Neuronal stem cell (in vitro differentiated cells): Measurements from ENCODE around the gene TPCN2.
A peak's percentile ranks its signal among the peaks of the same experiment; 100 is the strongest.

Experiments used
- DNase-seq: peaks from one replicate; pipeline ENCODE4 v3.0.0-alpha.2; 2013; ENCODE audit warnings: low spot score
- H2AFZ ChIP-seq: one replicate; pipeline ENCODE4 v1.6.1; 2013; ENCODE audit warnings: mild to moderate bottlenecking, low read length, inconsistent platforms
- H2AK5ac ChIP-seq: 2 replicates; pipeline ENCODE4 v1.6.1; 2013; ENCODE audit warnings: low read depth, mild to moderate bottlenecking, inconsistent platforms, low read length, moderate library complexity, mixed read lengths
- H2BK120ac ChIP-seq: 2 replicates; pipeline ENCODE4 v1.6.1; 2013; ENCODE audit warnings: low read depth, mild to moderate bottlenecking, inconsistent platforms, low read length, moderate library complexity, mixed read lengths
- H2BK12ac ChIP-seq: one replicate; pipeline ENCODE4 v1.6.1; 2013; ENCODE audit warnings: low read length, inconsistent platforms
- H2BK15ac ChIP-seq: 2 replicates; pipeline ENCODE4 v1.6.1; 2013; ENCODE audit warnings: mild to moderate bottlenecking, low read length, inconsistent platforms, mixed read lengths
- H2BK5ac ChIP-seq: one replicate; pipeline ENCODE4 v1.6.1; 2013; ENCODE audit warnings: inconsistent platforms, mild to moderate bottlenecking, low read length, moderate library complexity
- H3K14ac ChIP-seq: one replicate; pipeline ENCODE4 v1.6.1; 2013; ENCODE audit warnings: low read length, inconsistent platforms
- H3K18ac ChIP-seq: 2 replicates; pipeline ENCODE4 v1.6.1; 2013; ENCODE audit warnings: low read length, inconsistent platforms
- H3K23ac ChIP-seq: 2 replicates; pipeline ENCODE4 v1.6.1; 2013; ENCODE audit warnings: low read depth, mild to moderate bottlenecking, mixed read lengths, low read length, inconsistent platforms; ENCODE audit not compliant: poor library complexity
- H3K27ac ChIP-seq: replicated peaks from 3 replicates; pipeline ENCODE4 v1.5.1; 2013; ENCODE audit warnings: low read length, inconsistent platforms
- H3K27me3 ChIP-seq, 3 experiments: 2 replicates each; pipeline ENCODE4 v1.6.1; 2013; ENCODE audit warnings: low read length in 3 of 3, mild to moderate bottlenecking in 2 of 3, inconsistent platforms in 1 of 3, low read depth in 1 of 3, mixed read lengths in 1 of 3, moderate library complexity in 1 of 3; ENCODE audit not compliant: control insufficient read depth in 3 of 3, insufficient read depth in 3 of 3
- H3K36me3 ChIP-seq, 2 donors: replicated peaks in 1 of 2; 2 replicates each; pipeline ENCODE4 v1.6.1; 2013; ENCODE audit warnings: low read length in 2 of 2; ENCODE audit not compliant: control insufficient read depth in 2 of 2, insufficient read depth in 2 of 2
- H3K4ac ChIP-seq: 2 replicates; pipeline ENCODE4 v1.6.1; 2013; ENCODE audit warnings: inconsistent platforms, mild to moderate bottlenecking, low read length, moderate library complexity
- H3K4me1 ChIP-seq, 2 donors: 1 replicate in 1 of 2; 2 replicates in 1 of 2; pipeline ENCODE4 v1.6.1; 2013; ENCODE audit warnings: low read length in 2 of 2, low read depth in 1 of 2; ENCODE audit not compliant: control insufficient read depth in 2 of 2, insufficient read depth in 1 of 2
- H3K4me2 ChIP-seq: one replicate; pipeline ENCODE4 v1.6.1; 2013; ENCODE audit warnings: mild to moderate bottlenecking, low read length, inconsistent platforms; ENCODE audit not compliant: insufficient read depth, poor library complexity, severe bottlenecking
- H3K4me3 ChIP-seq, 2 donors: 2 replicates each; pipeline ENCODE4 v1.5.1; 2013; ENCODE audit warnings: low read length in 2 of 2, mild to moderate bottlenecking in 2 of 2, inconsistent platforms in 1 of 2, moderate library complexity in 1 of 2
- H3K79me1 ChIP-seq: one replicate; pipeline ENCODE4 v1.6.1; 2013; ENCODE audit warnings: low read depth, mild to moderate bottlenecking, inconsistent platforms, low read length, moderate library complexity
- H3K9ac ChIP-seq: one replicate; pipeline ENCODE4 v1.6.1; 2013; ENCODE audit warnings: mild to moderate bottlenecking, low read depth, low read length, inconsistent platforms; ENCODE audit not compliant: poor library complexity
- H3K9me3 ChIP-seq, 2 donors: replicated peaks in 1 of 2; 2 replicates each; pipeline versions ENCODE3 to v1.6.1; 2013; ENCODE audit warnings: low read length in 2 of 2, mild to moderate bottlenecking in 2 of 2, inconsistent platforms in 1 of 2, low read depth in 1 of 2, mixed read lengths in 1 of 2, moderate library complexity in 1 of 2; ENCODE audit not compliant: control insufficient read depth in 2 of 2, insufficient read depth in 1 of 2
- H4K8ac ChIP-seq: one replicate; pipeline ENCODE4 v1.6.1; 2013; ENCODE audit warnings: low read depth, mild to moderate bottlenecking, inconsistent platforms, low read length, moderate library complexity
- H4K91ac ChIP-seq: one replicate; pipeline ENCODE4 v1.6.1; 2013; ENCODE audit warnings: low read length, low read depth, mild to moderate bottlenecking, inconsistent platforms; ENCODE audit not compliant: poor library complexity
- WGBS, 2 donors: extraction: QIAGEN DNeasy Blood & Tissue Kit; methylation state at CpG; one replicate each; pipeline ENCODE4 v1.1.7; 2013; ENCODE audit warnings: missing lambda C conversion rate in 2 of 2, mixed read lengths in 1 of 2; ENCODE audit not compliant: insufficient read length in 2 of 2, insufficient replicate concordance in 1 of 2; ENCODE audit errors: extremely low coverage in 2 of 2; 5-methylcytosine and 5-hydroxymethylcytosine counted together

Gene TPCN2

GRCh38 chr11:69009441-69010211, 39.1 kb upstream of the TPCN2 start:
- Histone ChIP-seq H2AK5ac (peak overlapping the region; percentile 99), H3K9me3 (peaks cover 0 to 2% of the 10 kb centered on the region in 2 donors), H3K4me1 (peaks cover 45 to 51% of the 10 kb centered on the region in 2 donors), H3K27me3 (peaks cover 0 to 63% (median 2%) of the 10 kb centered on the region in 3 experiments), H3K14ac (no peak overlapping the region), H3K4me2 (no peak overlapping the region), H3K4ac (no peak overlapping the region), H2AFZ (no peak overlapping the region), H2BK5ac (peak overlapping the region; percentile 79), H3K79me1 (peaks cover 2% of the 10 kb centered on the region), H3K23ac (peak overlapping the region; percentile 16), H3K27ac (no peak overlapping the region), H2BK12ac (peak overlapping the region; percentile 75), H3K36me3 (no peaks in the 10 kb centered on the region), H3K4me3 (no peak overlapping the region), H4K8ac (no peak overlapping the region), H4K91ac (peak overlapping the region; percentile 56), H2BK120ac (peak overlapping the region; percentile 56), H3K18ac (peak overlapping the region; percentile 56), H2BK15ac (peak overlapping the region; percentile 100), H3K9ac (peak overlapping the region; percentile 38)
- no peak for DNase-seq
- WGBS, 2 donors = no CpG with 5 or more reads among the region's 16 CpGs

- Histone ChIP-seq H2BK12ac (peak overlapping the region; percentile 75), H2BK5ac (peak overlapping the region; percentile 79), H3K9ac (peak overlapping the region; percentile 64), H4K8ac (no peak overlapping the region), H3K27ac (no peak overlapping the region), H3K18ac (peak overlapping the region; percentile 66), H2AK5ac (peak overlapping the region; percentile 99), H4K91ac (no peak overlapping the region), H3K27me3 (peaks cover 0 to 70% (median 2%) of the 10 kb centered on the region in 3 experiments), H3K4me1 (peaks cover 47 to 54% of the 10 kb centered on the region in 2 donors), H3K9me3 (peaks cover 0 to 2% of the 10 kb centered on the region in 2 donors), H3K79me1 (peaks cover 2% of the 10 kb centered on the region), H3K4me3 (peak overlapping the region in 1 of 2 donors; percentile 10), H3K4ac (no peak overlapping the region), H2AFZ (peak overlapping the region; percentile 86), H3K36me3 (no peaks in the 10 kb centered on the region), H3K14ac (peak overlapping the region; percentile 83), H3K23ac (peak overlapping the region; percentile 16), H2BK15ac (peak overlapping the region; percentile 100), H3K4me2 (peak overlapping the region; percentile 34), H2BK120ac (peak overlapping the region; percentile 56)
- no peak for DNase-seq
- WGBS, 2 donors = no CpG with 5 or more reads among the region's 9 CpGs
These were observed 38.3 kb upstream of the TPCN2 start for GRCh38 chr11:69010361-69010891.

- WGBS, 2 donors = no CpG with 5 or more reads among the region's 43 CpGs
- Histone ChIP-seq H3K4ac (peak overlapping the region; percentile 93), H3K27ac (no peak overlapping the region), H3K4me2 (peak overlapping the region; percentile 55), H3K18ac (peak overlapping the region; percentile 96), H2BK120ac (peak overlapping the region; percentile 73), H2BK5ac (peak overlapping the region; percentile 43), H2BK15ac (peak overlapping the region; percentile 100), H2AK5ac (peak overlapping the region; percentile 98), H4K8ac (peak overlapping the region; percentile 99), H3K4me1 (peaks cover 47 to 54% of the 10 kb centered on the region in 2 donors), H3K4me3 (peak overlapping the region in 1 of 2 donors; percentile 47), H2BK12ac (peak overlapping the region; percentile 47), H3K14ac (no peak overlapping the region), H4K91ac (peak overlapping the region; percentile 95), H3K27me3 (peaks cover 0 to 73% (median 2%) of the 10 kb centered on the region in 3 experiments), H3K23ac (peak overlapping the region; percentile 25), H3K9me3 (peaks cover 0 to 2% of the 10 kb centered on the region in 2 donors), H3K79me1 (peaks cover 2% of the 10 kb centered on the region), H3K9ac (peak overlapping the region; percentile 53), H2AFZ (peak overlapping the region; percentile 86), H3K36me3 (no peaks in the 10 kb centered on the region)
- peak; percentile 67 for DNase-seq
These were observed 37.6 kb upstream of the TPCN2 start for GRCh38 chr11:69010964-69011623.
